Stomach (tissue), 4 donors: ENCODE data around the gene ERCC8.

Source experiments
- CTCF ChIP-seq, 7 experiments: fragments of 450-650 bp in 4 of 7; fragments of 200-600 bp in 3 of 7; sonication (generic) in 3 of 7; IDR thresholded peaks; one replicate each; pipeline ENCODE4 v1.5.1; 2016 to 2019; ENCODE audit warnings: antibody characterized with exemption in 7 of 7, control low read depth in 2 of 7, mild to moderate bottlenecking in 1 of 7
- POLR2A ChIP-seq, 4 donors: fragments of 450-650 bp; IDR thresholded peaks; one replicate each; pipeline ENCODE4 v1.6.1; 2016; ENCODE audit warnings: antibody characterized with exemption in 4 of 4, control low read depth in 2 of 4, mild to moderate bottlenecking in 1 of 4, moderate library complexity in 1 of 4
- POLR2AphosphoS5 ChIP-seq, 3 donors: sonication (generic); formaldehyde crosslinking; IDR thresholded peaks; one replicate each; pipeline ENCODE4 v1.6.1; 2016; ENCODE audit warnings: antibody characterized with exemption in 3 of 3

GRCh38 chr5:60883229-60883628 is 61.6 kb downstream of the ERCC8 start:
- TF ChIP-seq CTCF (IDR thresholded peaks at IDR 0.05) (peak in 2 of 7 experiments; percentile 8 to 22), POLR2A (IDR thresholded peaks at IDR 0.05) (no peak), POLR2AphosphoS5 (IDR thresholded peaks at IDR 0.05) (no peak)
